ENCODE measurements around the gene DNAJC5G. TPM values are rescaled to one million over a fixed set of nuclear protein-coding genes. Genes with fewer than 3 reads are reported as not detected.

The DNAJC5G gene, protein sequence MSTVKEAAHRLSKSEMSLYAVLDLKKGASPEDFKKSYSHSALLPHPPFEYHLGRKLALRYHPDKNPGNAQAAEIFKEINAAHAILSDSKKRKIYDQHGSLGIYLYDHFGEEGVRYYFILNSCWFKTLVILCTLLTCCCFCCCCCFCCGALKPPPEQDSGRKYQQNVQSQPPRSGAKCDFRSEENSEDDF
- total RNA-seq, result not detected
- polyA plus RNA-seq, result not detected
- long read RNA-seq, donor 1, result 0 reads
- long read RNA-seq, donor 2, result 0 reads

DNA sequence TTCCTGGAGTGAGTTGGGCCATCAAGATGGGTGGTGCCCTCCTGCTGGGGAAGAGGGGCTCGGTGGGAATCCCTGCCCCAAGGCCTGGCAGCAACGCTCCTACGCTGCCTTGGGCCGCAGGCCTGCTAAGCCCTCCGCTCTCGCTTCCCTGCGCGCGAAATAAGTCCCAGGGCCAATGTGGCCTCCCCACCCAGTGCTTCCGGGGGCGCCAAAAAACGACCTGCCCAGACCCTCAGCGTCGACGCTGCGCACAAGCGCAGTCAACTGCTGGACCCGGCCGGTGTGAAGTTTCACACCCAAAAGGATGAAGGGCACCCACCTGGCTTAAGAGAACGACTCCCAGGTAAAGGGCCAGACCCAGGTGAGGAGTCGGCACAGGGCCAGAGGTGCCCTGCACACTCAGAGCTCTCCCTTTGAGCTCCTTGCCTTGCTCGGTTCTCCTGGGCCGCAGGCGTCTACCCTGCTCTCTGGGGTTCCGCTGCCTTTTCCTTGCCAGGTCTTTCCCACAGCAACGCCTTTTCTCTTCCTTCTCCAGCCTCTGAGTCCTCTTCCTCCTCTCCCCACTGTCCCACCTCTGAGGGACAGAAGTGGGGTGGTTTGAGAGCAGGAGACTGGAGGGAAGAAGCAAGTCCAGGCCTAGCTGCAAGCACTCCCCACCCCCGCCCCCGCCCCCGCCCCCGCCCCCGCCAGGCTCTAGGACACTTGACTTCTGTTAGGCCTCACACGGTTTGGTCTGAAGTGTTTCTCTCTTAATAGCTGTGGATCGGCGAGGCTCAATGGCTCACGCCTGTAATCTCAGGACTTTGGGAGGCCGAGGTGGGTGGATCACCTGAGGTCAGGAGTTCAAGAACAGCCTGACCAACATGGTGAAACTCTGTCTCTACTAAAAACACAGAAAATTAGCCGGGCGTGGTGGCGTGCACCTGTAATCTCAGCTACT, at the start of gene DNAJC5G:
Gene DNAJC5G, plus strand, starts transcription at position 223 of the 940 bp plus-strand sequence. CDS start 1,296 bp downstream, outside the sequence.
- peaks cover 5 to 10% (median 8%) of the 10 kb centered on the region in 6 donors for H3K4me1 ChIP-seq
- H3K27me3 ChIP-seq (replicated peaks in 1 of 7), result peaks cover 0 to 10% (median 0%) of the 10 kb centered on the region in 7 donors
- no peaks in the 10 kb centered on the region for H3K36me3 ChIP-seq
- no peak within 1 kb of the TSS for H3K4me3 ChIP-seq
- 79 to 88% (median 86%) methylated on average over 19 to 39 of the region's 39 CpGs for WGBS, 5 donors
- no peaks in the 10 kb centered on the region for H3K9me3 ChIP-seq
- DNase-seq, result no peak
- H3K27ac ChIP-seq, result no peak within 1 kb of the TSS
- intact Hi-C loops (cut with DNase I; ENCODE audit: low total_unique reads), result loop anchor here (5.0 to 10.0 kb wide), 2 partner anchors 178 to 311 kb away; no protein-coding TSS in a partner anchor
- no peak for TF ChIP-seq POLR2A (IDR thresholded peaks at IDR 0.05)
- no peak for TF ChIP-seq POLR2AphosphoS5 (IDR thresholded peaks at IDR 0.05)
- TF ChIP-seq, protein P1, sequence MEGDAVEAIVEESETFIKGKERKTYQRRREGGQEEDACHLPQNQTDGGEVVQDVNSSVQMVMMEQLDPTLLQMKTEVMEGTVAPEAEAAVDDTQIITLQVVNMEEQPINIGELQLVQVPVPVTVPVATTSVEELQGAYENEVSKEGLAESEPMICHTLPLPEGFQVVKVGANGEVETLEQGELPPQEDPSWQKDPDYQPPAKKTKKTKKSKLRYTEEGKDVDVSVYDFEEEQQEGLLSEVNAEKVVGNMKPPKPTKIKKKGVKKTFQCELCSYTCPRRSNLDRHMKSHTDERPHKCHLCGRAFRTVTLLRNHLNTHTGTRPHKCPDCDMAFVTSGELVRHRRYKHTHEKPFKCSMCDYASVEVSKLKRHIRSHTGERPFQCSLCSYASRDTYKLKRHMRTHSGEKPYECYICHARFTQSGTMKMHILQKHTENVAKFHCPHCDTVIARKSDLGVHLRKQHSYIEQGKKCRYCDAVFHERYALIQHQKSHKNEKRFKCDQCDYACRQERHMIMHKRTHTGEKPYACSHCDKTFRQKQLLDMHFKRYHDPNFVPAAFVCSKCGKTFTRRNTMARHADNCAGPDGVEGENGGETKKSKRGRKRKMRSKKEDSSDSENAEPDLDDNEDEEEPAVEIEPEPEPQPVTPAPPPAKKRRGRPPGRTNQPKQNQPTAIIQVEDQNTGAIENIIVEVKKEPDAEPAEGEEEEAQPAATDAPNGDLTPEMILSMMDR (IDR thresholded peaks at IDR 0.05 in 8 of 11, conservative IDR thresholded peaks at IDR 0.05 in 3 of 11), result no peak

DNA sequence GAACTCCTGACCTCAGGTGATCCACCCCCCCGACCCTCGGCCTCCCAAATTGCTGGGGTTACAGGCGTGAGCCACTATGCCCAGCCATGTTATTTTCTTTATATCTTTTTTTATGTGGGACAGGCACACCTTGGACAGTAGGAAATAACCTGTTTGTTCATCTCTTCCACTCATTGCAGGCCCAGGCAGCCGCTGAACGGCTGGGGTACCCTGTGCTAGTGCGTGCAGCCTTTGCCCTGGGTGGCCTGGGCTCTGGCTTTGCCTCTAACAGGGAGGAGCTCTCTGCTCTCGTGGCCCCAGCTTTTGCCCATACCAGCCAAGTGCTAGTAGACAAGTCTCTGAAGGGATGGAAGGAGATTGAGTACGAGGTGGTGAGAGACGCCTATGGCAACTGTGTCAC, 49.7 kb upstream of the DNAJC5G start:
- no peak for TF ChIP-seq POLR2AphosphoS5 (IDR thresholded peaks at IDR 0.05)
- TF ChIP-seq POLR2A (IDR thresholded peaks at IDR 0.05), result no peak
- TF ChIP-seq, protein P1 (IDR thresholded peaks at IDR 0.05 in 8 of 11, conservative IDR thresholded peaks at IDR 0.05 in 3 of 11), result no peak
- no peak overlapping the region for H3K27ac ChIP-seq
- DNase-seq, result peak; percentile 67
- peaks cover 12 to 100% (median 80%) of the 10 kb centered on the region in 6 donors for H3K36me3 ChIP-seq
- no peak overlapping the region for H3K4me3 ChIP-seq
- 95 to 98% (median 96%) methylated on average over 8 to 9 of the region's 9 CpGs for WGBS, 5 donors
- H3K27me3 ChIP-seq (replicated peaks in 1 of 7), result no peaks in the 10 kb centered on the region
- H3K4me1 ChIP-seq, result no peaks in the 10 kb centered on the region
- H3K9me3 ChIP-seq, result no peaks in the 10 kb centered on the region
- intact Hi-C loops (cut with DNase I; ENCODE audit: low total_unique reads), result no loop called here

DNA sequence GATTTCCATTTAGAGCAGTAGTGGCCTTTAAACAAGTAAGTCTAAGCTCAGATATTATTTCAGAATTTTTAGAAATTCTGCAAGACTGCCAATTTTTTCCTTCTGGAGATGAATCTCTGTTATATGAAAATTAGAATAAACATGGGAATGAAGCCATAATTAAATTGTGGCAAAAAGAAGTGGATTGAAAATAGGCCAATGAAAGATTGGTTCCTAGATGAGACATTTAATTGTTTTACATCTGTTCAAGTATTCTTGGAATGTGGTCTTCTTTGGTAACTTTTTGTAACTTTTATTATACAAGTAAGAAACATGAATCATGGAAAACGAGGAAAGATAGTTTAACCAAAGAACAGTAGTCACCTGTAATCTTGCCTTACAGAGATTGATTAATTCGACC, 47.7 kb upstream of the DNAJC5G start:
- no peak overlapping the region for H3K4me3 ChIP-seq
- TF ChIP-seq, protein P1 (IDR thresholded peaks at IDR 0.05 in 8 of 11, conservative IDR thresholded peaks at IDR 0.05 in 3 of 11), result no peak
- TF ChIP-seq POLR2A (IDR thresholded peaks at IDR 0.05) (no peak), POLR2AphosphoS5 (IDR thresholded peaks at IDR 0.05) (no peak)
- 87 to 96% (median 92%) methylated on average over 2 of the region's 2 CpGs for WGBS, 5 donors
- no peak overlapping the region for H3K27ac ChIP-seq
- H3K36me3 ChIP-seq, result peaks cover 12 to 100% (median 91%) of the 10 kb centered on the region in 6 donors
- no peak for DNase-seq
- H3K4me1 ChIP-seq, result no peaks in the 10 kb centered on the region
- no peaks in the 10 kb centered on the region for H3K9me3 ChIP-seq
- H3K27me3 ChIP-seq (replicated peaks in 1 of 7), result no peaks in the 10 kb centered on the region
- intact Hi-C loops (cut with DNase I; ENCODE audit: low total_unique reads), result no loop called here

DNA sequence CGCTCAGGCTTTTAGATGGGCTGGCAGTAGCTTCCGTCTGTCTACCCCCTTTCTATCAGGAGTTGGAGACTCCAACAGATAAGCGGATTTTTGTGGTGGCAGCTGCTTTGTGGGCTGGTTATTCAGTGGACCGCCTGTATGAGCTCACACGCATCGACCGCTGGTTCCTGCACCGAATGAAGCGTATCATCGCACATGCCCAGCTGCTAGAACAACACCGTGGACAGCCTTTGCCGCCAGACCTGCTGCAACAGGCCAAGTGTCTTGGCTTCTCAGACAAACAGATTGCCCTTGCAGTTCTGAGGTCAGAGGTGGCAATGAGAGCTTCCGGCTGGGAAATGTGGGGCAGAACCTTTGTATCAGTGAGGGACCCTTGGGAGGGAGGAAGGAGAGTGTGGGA, 43.3 kb upstream of the DNAJC5G start:
- H3K4me3 ChIP-seq, result no peak overlapping the region
- no peak overlapping the region for H3K27ac ChIP-seq
- H3K36me3 ChIP-seq, result peaks cover 6 to 100% (median 95%) of the 10 kb centered on the region in 6 donors
- no peak for DNase-seq
- TF ChIP-seq, protein P1 (IDR thresholded peaks at IDR 0.05 in 8 of 11, conservative IDR thresholded peaks at IDR 0.05 in 3 of 11), result no peak
- no peak for TF ChIP-seq POLR2AphosphoS5 (IDR thresholded peaks at IDR 0.05)
- TF ChIP-seq POLR2A (IDR thresholded peaks at IDR 0.05), result no peak
- H3K9me3 ChIP-seq, result no peaks in the 10 kb centered on the region
- H3K27me3 ChIP-seq (replicated peaks in 1 of 7), result no peaks in the 10 kb centered on the region
- WGBS, 5 donors, result 92 to 95% (median 95%) methylated on average over 12 to 13 of the region's 13 CpGs
- H3K4me1 ChIP-seq, result no peaks in the 10 kb centered on the region
- intact Hi-C loops (cut with DNase I; ENCODE audit: low total_unique reads), result no loop called here
